Bladder microvascular endothelial cell (primary cell): ENCODE measurements around the gene S100A7. TPM values are rescaled to one million over a fixed set of nuclear protein-coding genes. Genes with fewer than 3 reads are reported as not detected.

Source experiments
- total RNA-seq: library from RNA; depleted of rRNA; stranded (reverse); fragments of >200 nt; gene quantifications from 2 replicates; pipeline ENCODE4 v1.2.3, GENCODE V29; 2014

Gene S100A7
- total RNA-seq: not detected in 2 replicates

GRCh38 chr1:153460551-153460950, at the start of gene S100A7:
Gene S100A7 (minus strand): TSS chr1:153460651. CDS start chr1:153459013, 1,638 bp downstream.

DNA sequence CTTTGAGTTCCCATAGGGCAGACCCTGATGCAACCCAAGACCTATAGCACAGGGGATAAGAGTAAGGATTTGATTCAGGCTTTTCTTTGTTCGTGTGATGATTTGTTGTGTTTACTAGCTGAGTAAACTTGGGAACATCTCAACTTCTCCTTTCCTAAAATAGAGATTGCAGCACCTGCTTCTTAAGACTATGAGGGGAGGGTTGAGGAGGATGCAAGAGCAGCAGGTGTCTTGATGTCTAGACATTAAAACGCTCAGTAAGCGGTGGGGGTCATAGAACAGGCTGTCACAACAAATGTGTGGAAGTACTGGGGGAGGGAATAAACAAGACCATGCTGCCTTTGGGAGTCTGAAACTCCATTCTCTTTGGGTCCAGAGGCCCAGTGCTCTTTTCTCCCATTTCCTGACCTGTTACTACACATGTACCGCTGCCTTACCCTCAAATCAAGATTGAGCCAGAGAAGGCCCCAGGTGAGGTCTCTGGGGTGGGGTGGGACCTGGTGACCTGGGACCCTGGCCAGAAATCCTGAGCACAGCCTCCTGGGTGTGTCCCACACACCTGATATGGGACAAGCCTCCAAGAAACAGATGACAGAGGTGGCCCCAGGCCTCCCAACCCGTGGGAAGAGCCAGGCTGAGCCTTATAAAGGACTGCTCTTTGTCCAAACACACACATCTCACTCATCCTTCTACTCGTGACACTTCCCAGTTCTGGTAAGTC, 44.4 kb downstream of the S100A7 start, which contains the start of gene S100A7A:
TSS of gene S100A7A (plus strand) at position 671 of the 721 bp plus-strand sequence. CDS start 1,563 bp downstream, outside the sequence.

Other genes with a start within 250 kb of the S100A7 start
- not detected in 2 replicates for gene PRR9, start 243.1 kb downstream of the S100A7 start, total RNA-seq
- gene LORICRIN, start 201.0 kb downstream of the S100A7 start, total RNA-seq: not detected in 2 replicates
- 0.16 TPM in 1 of 2 replicates, not detected in the other for gene PGLYRP3, start 147.7 kb downstream of the S100A7 start, total RNA-seq
- gene PGLYRP4, start 111.8 kb downstream of the S100A7 start, total RNA-seq: not detected in 2 replicates
- gene S100A9, start 102.8 kb downstream of the S100A7 start, total RNA-seq: 0.97 and 1.2 TPM in 2 replicates
- gene S100A12, start 85.0 kb downstream of the S100A7 start, total RNA-seq: not detected in 2 replicates
- gene S100A8, start 69.6 kb downstream of the S100A7 start, total RNA-seq: not detected in 2 replicates
- gene S100A7A, start 44.1 kb downstream of the S100A7 start, total RNA-seq: not detected in 2 replicates
- gene S100A6, start 75.3 kb upstream of the S100A7 start, total RNA-seq: 401 and 1,159 TPM in 2 replicates
- gene S100A5, start 80.3 kb upstream of the S100A7 start, total RNA-seq: not detected in 2 replicates
- 2.6 and 4.0 TPM in 2 replicates for gene S100A4, start 85.2 kb upstream of the S100A7 start, total RNA-seq
- 0.50 and 3.1 TPM in 2 replicates for gene S100A3, start 88.6 kb upstream of the S100A7 start, total RNA-seq
- 1.3 and 1.5 TPM in 2 replicates for gene S100A2, start 105.2 kb upstream of the S100A7 start, total RNA-seq
- 326 and 366 TPM in 2 replicates for gene S100A16, start 152.5 kb upstream of the S100A7 start, total RNA-seq
- gene S100A14, start 155.7 kb upstream of the S100A7 start, total RNA-seq: not detected in 2 replicates
- gene S100A13, start 166.9 kb upstream of the S100A7 start, total RNA-seq: 68.5 and 259 TPM in 2 replicates
- under 0.01 TPM in 1 of 2 replicates, not detected in the other for gene S100A1, start 167.8 kb upstream of the S100A7 start, total RNA-seq
- gene CHTOP, start 173.4 kb upstream of the S100A7 start, total RNA-seq: 20.4 and 43.0 TPM in 2 replicates
- gene SNAPIN, start 198.1 kb upstream of the S100A7 start, total RNA-seq: 32.3 and 41.4 TPM in 2 replicates
- gene ILF2, start 210.3 kb upstream of the S100A7 start, total RNA-seq: 204 and 230 TPM in 2 replicates
- gene NPR1, start 218.0 kb upstream of the S100A7 start, total RNA-seq: 19.4 and 30.6 TPM in 2 replicates